ENCODE measurements around the gene ACAA2.

DNA sequence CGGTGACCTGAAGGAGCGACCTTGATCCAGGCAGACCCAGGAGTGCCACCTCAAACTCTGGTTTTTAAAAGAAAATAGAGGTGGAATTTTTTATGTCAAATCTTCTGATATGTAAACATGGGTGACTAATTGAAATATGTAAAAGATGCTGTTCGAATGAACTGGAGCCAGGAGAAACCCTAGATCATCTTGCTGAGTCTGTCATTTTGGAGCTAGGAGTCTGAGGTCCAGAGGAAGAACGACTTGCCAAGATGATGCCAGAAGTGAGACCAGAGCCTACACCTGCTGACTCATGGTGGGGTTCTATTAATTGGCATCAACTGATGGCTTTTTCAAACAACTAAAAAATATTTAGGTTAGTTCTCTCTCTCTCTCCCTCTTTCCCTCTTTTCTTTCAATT lies 74.1 kb downstream of the ACAA2 start:
- no peak for TF ChIP-seq CTCF (IDR thresholded peaks at IDR 0.05)
- no peak for TF ChIP-seq ZFX (IDR thresholded peaks at IDR 0.05; ENCODE audit: borderline replicate concordance)

Data from 22Rv1 (cell line).